ENCODE measurements around the gene PEX11G.

PEX11G gene

DNA sequence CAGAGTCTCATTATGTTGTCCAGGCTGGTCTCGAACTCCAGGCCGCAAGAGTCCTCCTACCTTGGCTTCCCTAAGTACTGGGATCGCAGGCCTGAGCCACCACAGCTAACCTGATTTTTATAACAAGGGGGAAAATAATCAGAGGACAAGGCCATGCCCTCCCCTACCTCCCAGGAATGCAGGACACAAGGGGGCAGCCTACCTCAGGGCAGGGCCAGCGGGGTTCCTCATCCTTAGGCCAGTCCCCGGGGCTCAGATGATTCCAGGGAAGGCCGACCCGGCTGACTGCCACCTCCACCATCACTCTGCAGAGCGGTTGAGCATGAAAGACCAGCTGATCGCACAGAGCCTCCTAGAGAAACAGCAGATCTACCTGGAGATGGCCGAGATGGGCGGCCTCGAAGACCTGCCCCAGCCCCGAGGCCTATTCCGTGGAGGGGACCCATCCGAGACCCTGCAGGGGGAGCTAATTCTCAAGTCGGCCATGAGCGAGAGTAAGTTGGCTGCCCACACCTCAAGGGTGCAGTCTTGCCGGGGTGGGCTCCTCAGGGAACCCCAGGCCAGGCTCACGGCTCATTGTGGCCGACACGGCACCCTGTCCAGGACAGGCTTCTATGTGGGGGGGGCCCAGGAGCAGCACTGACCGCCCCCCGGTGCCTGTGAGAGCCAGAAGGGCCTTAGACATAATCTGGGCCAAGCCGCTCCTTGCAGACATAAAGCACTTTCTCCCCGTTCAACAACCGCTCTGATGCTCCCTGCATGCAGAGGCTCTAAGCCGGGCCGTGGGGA lies 26.8 kb downstream of the PEX11G start:
- H3K36me3 ChIP-seq = peaks cover 98% of the 10 kb centered on the region

DNA sequence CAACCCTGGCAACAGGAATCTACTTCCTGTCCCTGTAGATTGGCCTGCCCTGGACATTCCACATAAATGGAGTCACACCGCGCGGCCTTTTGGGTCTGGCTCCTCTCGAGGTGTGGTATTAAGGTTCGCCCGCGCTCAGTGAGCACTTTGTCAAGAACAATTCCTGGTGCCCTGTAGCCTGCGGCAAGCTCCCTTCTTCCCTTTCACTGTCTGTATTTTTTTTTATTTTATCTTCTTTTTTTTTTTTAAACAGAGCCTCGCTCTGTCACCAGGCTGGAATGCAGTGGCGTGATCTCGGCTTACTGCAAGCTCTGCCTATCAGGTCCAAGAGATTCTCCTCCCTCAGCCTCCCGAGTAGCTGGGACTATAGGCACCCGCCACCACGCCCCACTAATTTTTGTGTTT lies 28.3 kb downstream of the PEX11G start:
- Histone ChIP-seq H3K27me3 (no peaks in the 10 kb centered on the region), H3K27ac (no peak overlapping the region), H3K9me3 (no peaks in the 10 kb centered on the region), H3K4me1 (ENCODE audit: control insufficient read depth in 1 of 2, insufficient read depth in 1 of 2, low read depth in 1 of 2, low read length in 1 of 2) (no peaks in the 10 kb centered on the region), H3K4me3 (ENCODE audit: low read depth in 1 of 2, low read length in 1 of 2) (no peak overlapping the region), H3K36me3 (peaks cover 99% of the 10 kb centered on the region)
- no peak for TF ChIP-seq CTCF (IDR thresholded peaks at IDR 0.05)

More for the DNA sequence above, 26.8 kb downstream of the PEX11G start:
- no peak overlapping the region for H3K27ac ChIP-seq
- no peak overlapping the region for H3K4me3 ChIP-seq (ENCODE audit: low read depth in 1 of 2, low read length in 1 of 2)
- TF ChIP-seq CTCF (IDR thresholded peaks at IDR 0.05) = no peak
- no peaks in the 10 kb centered on the region for H3K9me3 ChIP-seq
- H3K4me1 ChIP-seq (ENCODE audit: control insufficient read depth in 1 of 2, insufficient read depth in 1 of 2, low read depth in 1 of 2, low read length in 1 of 2) = no peaks in the 10 kb centered on the region
- H3K27me3 ChIP-seq = no peaks in the 10 kb centered on the region

GRCh38 chr19:7459773-7460172 lies 29.1 kb downstream of the PEX11G start:
- Histone ChIP-seq H3K4me3 (ENCODE audit: low read depth in 1 of 2, low read length in 1 of 2) (no peak overlapping the region), H3K27ac (no peak overlapping the region), H3K36me3 (peaks cover 99% of the 10 kb centered on the region), H3K27me3 (no peaks in the 10 kb centered on the region), H3K4me1 (ENCODE audit: control insufficient read depth in 1 of 2, insufficient read depth in 1 of 2, low read depth in 1 of 2, low read length in 1 of 2) (no peaks in the 10 kb centered on the region), H3K9me3 (no peaks in the 10 kb centered on the region)
- TF ChIP-seq CTCF (IDR thresholded peaks at IDR 0.05) = no peak

- TF ChIP-seq CTCF (IDR thresholded peaks at IDR 0.05) = no peak
- Histone ChIP-seq H3K27me3 (no peaks in the 10 kb centered on the region), H3K4me1 (ENCODE audit: control insufficient read depth in 1 of 2, insufficient read depth in 1 of 2, low read depth in 1 of 2, low read length in 1 of 2) (no peaks in the 10 kb centered on the region), H3K4me3 (ENCODE audit: low read depth in 1 of 2, low read length in 1 of 2) (no peak overlapping the region), H3K27ac (no peak overlapping the region), H3K36me3 (peaks cover 99% of the 10 kb centered on the region), H3K9me3 (no peaks in the 10 kb centered on the region)
Observed at GRCh38 chr19:7458675-7459074, 30.2 kb downstream of the PEX11G start.

DNA sequence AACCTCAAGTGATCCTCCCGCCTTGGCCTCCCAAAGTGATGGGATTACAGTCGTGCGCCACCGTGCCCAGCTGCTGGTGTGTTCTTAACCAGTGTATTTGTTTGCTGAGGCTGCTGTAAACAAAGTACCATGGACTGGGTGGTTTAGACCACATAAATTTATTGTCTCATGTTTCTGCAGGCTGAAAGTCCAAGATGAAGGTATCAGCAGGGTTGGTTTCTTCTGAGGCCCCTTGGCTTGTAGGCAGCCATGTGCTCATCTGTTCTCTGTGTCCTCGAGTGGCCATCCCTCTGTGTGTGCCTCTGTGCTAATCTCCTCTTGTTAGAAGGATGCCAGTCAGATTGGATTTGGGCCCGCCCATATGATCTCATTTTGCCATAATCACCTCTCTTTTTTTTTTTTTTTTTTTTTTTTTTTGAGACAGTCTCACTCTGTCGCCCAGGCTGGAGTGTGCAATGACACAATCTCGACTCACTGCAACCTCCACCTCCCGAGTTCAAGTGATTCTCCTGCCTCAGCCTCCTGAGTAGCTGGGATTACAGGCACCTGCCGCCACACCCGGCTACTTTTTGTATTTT lies 31.8 kb downstream of the PEX11G start:
- H3K36me3 ChIP-seq = peaks cover 94% of the 10 kb centered on the region
- no peak overlapping the region for H3K27ac ChIP-seq
- no peak overlapping the region for H3K4me3 ChIP-seq (ENCODE audit: low read depth in 1 of 2, low read length in 1 of 2)
- no peaks in the 10 kb centered on the region for H3K27me3 ChIP-seq
- no peaks in the 10 kb centered on the region for H3K4me1 ChIP-seq (ENCODE audit: control insufficient read depth in 1 of 2, insufficient read depth in 1 of 2, low read depth in 1 of 2, low read length in 1 of 2)
- no peak for TF ChIP-seq CTCF (IDR thresholded peaks at IDR 0.05)
- no peaks in the 10 kb centered on the region for H3K9me3 ChIP-seq

All from neutrophil (primary cell).